Stromal cell of bone marrow (primary cell): ENCODE results near the gene OSBPL10.

ENCODE experiments used
- DNase-seq: peaks from one replicate; pipeline ENCODE4 v3.0.0-alpha.2; 2012; ENCODE audit warnings: low read depth

OSBPL10 gene

DNA sequence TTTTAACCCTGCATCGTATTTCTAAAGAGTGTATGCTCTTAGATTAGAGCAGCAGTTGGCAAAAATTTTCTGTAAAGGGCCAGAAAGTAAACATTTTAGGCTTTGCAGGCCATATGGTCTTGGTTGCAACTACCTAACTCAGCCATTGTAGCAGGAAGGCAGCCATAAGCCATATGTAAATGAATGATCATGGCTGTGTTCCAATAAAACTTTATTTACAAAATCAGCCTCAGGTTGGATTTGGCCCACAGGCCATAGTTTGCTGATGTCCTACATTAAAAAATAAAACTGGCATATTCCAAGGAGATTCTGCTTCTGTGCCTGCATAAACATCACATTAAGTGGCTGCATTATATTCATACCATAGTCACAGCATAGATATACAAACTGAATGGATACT is 313.5 kb downstream of the OSBPL10 start:
- no peak for DNase-seq

DNA sequence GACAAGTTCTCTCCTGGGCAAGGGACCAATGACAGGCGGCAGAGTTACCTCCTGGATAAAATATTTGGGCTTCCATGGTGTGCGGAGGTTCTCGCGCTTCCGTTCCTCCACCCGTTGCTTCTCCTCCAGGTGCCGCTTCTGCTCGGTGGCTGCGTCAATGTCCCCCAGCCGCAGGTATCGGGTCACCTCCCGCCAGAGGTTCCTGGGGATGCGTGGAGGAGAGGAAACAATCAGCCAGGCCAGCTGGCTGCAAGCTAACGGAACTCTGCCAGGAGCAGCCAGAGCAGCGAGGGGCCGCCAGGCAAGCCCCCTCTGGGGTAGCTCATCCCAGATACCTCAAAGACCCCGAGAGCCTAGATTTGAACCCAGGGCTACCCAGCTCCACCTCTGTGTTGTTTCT is 317.0 kb downstream of the OSBPL10 start:
- no peak for DNase-seq

DNA sequence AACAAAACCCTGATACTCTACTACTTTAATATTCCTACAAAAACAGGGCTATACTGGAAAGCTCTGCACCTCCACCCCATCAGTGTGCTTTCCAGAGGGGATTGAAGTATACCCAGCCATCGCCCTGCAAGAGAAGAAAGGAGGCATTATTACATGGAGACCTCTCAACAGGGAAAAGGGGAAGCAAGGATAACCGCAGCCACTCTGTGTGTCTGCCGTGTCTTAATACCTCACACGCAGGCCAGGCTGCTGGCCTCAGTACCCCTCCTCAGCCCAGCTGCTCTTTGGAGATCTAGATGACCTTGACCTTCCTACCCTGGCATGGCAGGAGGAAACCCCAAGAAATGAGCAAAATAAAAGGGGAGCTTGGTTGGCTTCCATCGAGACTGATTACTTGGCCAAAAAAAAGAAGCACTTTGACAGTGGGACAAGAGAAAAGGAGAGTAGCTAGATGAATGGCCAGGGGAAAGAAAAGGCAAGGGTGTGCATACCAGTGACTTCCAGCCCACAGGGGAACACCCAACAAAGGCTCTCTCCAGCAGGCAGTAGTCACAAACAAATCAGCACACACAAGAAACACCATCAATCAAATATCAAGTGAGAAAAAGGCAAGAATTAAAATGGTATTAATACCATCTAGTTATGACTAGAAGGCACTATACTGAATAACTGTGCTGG is 318.9 kb downstream of the OSBPL10 start:
- DNase-seq, result no peak

DNA sequence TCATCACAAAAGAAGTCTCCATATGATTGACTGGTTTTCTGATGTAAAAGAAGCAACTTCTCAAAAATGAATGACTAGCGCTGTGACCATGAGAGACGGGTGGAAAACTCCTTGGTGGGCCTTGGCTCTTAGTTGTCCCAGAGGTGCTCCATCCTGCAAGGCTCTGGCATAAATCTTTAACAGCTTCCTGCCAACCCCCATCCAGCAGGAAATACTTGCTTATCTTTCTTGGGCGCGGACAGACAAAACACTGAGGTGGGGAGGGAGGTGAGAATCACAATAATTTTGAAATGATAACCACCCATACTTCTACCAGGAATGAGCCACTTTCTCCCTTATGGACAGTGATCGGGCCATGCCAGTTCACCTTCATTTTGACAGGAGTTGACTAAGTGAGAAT is 319.8 kb downstream of the OSBPL10 start:
- DNase-seq, result no peak

DNA sequence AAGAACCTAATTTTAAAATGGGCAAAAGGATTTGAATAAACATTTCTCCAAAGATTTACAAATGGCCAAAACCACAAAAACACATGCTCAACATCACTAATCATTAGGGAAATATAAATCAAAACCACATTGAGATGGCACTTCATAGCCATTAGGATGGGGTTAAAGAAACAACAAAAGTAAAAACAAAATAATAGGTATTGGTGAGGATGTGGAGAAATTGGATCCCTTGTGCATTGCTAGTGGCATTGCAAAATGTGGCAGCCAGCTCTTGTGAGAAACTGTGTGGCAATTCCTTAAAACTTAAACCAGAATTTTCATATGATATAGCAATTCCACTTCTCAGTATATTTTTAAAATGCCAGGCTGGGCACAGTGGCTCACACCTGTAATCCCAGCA is 321.8 kb downstream of the OSBPL10 start:
- DNase-seq, result no peak

DNA sequence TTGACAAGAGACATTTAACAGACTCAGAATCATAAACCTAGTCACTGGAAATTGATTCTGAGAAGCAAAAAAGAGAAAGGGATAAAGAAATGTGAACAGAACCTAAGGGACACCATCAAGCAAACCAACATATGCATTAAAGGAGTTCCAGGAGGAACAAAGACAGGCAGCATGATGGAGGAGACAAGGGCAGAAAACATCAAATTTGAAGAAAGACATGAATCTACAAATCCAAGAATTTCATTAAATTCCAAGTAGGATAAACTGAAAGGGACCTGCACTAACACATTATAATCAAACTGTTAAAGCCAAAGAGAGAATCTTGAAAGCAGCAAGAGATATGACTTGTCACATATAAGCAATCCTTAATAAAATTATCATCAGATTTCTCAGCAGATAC is 326.1 kb downstream of the OSBPL10 start:
- no peak for DNase-seq

DNA sequence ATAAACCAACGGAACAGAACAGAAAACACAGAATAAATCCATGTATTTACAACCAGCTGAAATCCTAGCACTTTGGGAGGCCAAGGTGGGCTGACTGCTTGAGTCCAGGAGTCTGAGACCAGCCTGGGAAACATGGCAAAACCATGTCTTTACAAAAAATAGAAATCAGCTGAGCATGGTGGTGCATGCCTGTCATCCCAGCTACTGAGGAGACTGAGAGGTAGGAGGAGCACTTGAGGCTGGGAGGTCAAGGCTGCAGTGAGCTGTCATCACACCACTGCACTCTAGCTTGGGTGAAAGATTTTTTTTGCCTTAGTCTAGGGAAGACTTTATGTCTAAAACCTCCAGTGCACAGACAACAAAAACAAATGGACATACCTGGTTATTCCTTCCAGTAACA is 327.6 kb downstream of the OSBPL10 start:
- no peak for DNase-seq

DNA sequence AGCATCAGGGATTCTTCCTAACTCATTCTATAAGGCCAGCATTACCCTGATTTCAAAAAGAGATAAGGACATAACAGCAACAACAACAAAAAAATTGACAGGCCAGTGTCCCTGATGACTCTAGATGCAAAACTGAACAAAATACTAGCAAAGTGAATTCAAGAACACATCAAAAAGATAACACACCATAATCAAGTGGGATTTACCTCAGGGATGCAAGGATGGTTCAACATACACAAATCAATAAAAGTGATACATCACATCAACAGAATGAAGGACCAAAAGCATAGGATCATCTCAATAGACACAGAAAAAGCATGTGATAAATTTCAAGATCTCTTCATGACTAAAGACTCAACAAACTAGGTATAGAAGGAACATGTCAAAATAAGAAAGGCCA is 328.8 kb downstream of the OSBPL10 start:
- no peak for DNase-seq

DNA sequence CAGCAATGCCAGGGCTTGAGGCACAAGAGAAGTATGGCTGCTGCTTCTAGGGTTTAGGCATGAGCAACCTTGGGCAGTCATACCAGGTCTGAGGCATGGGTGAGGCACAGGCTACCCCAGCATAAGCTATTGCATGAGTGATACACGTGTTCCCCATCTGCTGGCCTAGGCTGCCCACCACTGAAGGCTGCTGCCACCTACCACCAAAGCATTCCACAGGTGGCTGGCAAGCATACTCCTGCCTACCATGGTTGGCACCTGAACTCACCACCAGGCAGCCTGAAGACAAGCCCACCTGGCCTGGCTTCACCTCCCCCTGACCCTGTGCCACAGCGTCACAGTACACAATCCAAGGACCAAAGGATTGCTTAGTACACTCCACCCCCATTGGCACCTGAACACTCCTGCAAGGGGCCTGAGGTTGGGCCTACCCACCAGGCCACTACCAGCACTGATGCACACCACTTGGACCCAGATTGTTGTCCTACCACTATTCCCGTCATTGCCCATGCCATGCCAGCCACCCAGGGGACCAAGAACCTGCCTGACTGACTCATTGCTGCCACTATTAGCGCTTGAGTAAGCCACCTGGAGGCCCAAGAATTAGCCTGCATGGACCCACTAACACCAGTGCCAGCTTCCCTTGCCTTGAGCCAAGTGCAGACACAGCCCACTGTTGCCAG is 332.6 kb downstream of the OSBPL10 start:
- no peak for DNase-seq

DNA sequence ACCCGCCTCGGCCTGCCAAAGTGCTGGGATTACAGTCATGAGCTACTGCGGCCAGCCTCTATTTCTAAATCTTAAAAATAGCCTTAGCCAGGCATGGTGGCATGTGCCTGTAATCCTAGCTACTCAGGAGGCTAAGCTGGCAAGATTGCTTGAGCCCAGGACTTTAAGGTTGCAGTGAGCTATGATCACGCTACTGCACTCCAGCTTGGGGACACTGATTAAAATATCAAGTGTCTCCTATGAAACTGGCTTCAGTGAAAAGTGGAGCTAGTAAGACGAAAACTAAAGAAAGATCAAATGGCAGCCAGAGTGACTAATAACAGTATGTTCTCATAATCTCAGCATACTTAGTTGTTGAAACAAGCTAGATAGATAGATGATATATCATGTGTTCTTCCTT is 335.8 kb downstream of the OSBPL10 start:
- no peak for DNase-seq

DNA sequence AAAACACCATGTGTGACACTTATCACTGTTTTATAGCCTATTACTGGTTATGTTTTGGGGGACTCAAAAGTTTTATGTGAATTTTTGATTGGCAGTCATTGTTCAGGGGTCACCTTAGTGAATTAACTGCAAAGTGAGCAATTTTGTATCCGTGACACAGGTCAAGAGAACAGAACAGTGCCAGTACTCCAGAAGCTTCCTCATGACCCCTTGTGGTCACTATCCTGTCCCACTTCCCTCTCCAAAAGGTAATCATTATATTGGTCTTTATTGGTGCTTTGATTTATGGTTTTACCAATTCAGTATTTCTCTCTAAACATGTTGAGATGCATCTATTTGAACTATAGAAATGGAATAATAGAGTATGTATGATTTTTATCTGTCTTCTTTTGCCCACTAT is 341.2 kb downstream of the OSBPL10 start:
- no peak for DNase-seq

DNA sequence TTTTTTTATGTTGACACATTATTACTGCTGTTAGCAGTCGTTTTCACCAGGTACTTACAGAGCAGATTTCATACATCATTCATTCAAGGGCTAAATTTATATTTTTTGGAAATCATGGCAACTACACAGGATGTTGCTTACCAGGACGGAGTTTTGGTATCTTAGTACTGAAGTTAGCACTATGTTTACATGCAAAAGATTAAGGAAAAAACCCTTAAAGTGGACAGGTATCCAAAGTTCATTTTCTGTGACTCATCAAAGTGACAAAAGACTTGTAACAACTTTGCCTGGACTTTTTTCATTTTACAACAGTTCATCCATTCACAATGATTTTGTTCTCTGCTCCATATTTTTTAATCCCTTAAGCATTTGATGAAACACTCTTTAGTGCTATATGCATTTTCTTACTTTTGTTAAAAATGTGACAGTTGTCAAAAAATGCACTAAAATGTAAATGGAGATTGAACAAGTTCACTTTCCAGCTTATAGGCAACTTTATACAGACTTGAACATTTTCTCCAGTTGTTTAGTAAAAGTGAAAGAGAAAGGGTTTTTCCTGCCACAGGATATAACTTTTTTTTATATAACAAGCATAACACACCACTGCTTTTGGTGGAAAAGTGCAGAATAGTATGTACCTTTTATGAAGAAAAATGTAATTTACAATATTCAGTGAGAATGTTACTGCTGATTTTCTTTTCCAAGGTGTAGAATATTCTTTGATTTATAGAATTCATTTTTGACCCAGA is 344.2 kb downstream of the OSBPL10 start:
- DNase-seq, result no peak

DNA sequence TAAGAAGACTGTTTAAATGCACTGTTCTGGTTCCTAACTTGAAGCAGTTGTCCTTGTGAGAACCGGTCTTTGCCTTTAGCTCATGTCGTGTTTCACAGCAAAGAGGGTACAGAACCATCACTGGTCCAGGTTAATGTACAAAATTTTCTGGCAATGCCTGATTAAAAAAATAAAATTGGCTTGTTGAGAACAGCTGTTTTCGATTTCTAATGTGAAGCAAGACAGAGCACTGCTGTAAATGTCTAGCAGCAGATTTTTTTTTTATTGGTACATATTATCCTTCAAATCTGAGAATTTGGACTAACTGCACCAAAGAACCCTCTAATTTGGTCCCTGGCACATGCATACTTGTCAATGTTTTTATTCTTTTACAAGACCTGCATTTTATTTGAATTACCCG is 345.0 kb downstream of the OSBPL10 start:
- DNase-seq, result no peak

DNA sequence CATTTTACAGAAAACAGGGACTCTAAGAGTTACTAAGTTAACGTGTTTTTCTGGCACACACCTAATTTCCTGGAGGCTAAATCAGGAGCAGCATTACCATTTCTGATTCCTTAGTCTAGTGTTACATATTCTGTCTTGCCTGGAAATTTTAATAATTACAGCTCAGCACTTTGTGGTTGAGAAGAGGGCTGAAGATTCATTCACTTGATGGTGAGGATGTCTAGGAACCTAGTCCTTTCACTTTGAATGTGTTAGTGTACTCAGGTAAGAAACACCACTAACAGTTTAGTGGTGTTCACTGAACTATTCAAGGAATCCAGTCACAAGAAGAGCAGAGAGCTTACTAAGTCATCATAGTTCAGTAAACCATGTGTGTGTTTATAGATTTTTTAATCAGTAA is 345.5 kb downstream of the OSBPL10 start:
- DNase-seq, result no peak

DNA sequence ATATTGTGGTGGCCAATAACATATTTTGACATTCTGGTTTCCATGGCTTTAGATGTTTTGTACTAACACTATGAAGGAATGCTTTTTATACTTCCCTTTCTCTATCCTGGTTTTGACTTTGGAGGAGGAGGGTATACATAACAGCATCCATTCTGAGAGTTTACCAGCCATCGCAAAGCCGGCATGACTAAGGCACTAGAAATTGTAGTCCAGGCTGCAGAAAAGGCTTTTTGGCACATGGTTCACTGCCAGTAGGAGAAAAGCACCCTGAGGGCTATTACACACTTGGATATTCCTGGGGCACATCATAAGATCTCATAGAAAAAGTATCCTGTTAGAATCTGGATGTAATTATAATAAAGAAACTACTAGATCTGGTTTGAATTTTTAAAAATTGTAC is 346.6 kb downstream of the OSBPL10 start:
- DNase-seq, result peak; percentile 53

DNA sequence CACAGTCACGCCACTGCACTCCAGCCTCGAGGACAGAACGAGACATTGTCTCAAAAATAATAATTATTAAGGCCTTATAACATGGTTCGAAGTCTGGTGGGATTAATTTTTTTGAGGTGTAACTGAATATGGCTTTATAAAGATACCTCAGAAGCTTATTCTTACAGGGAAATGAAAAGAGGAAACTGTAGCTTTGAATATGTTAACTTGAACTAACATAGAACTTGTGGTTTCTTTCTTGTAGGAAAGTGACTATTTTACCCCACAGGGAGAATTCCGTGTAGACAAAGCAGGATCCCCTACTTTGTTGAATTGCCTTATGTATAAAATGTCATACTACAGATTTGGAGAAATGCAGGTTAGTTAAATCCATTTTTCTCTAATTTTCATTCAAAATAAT is 352.0 kb downstream of the OSBPL10 start:
- no peak for DNase-seq

DNA sequence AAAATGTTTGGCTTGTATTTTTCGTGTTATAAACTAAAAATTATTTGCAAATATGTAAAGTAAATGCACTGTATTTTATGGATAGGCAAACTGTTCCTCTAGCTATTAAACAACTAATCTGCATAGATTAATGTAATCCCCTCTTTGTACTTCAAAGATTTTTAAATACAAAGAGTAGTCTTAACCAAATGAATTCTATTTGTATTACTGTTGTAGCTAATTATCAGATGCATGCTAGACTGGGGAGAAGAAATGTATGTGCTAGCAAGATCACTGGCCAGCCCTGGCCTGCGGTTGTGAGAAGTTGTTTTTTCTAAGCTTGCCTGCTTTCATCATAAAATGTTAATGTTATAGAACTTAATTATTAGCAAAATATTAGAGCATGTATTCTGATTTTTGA is 355.7 kb downstream of the OSBPL10 start:
- no peak for DNase-seq

DNA sequence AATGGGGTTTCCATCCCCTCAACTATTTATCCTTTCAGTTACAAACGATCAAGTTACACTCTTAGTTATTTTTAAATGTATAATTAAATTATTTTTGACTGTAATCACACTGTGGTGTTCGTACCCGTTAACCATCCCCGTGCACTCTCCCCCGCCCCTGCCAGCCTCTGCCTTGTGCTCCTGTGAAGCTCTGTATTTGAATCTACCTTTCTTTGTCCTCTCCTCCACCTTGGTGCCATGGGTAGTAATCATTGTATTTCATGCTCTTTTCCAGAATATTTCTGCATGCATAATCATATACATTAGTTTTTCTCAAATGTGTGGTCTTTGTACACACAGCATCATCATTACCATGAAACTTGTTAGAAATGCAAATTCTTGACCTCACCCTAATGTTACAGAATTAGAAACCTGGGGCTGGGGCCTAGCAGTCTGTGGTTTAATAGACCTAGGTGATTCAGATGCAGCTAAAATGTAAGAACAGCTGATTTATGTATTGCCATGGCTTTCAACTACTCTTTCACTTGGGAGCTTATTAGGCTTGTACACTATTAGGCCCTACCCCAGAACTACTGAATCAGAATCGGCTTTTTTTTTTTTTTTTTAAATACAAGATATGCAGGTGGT is 356.9 kb downstream of the OSBPL10 start:
- DNase-seq, result no peak

DNA sequence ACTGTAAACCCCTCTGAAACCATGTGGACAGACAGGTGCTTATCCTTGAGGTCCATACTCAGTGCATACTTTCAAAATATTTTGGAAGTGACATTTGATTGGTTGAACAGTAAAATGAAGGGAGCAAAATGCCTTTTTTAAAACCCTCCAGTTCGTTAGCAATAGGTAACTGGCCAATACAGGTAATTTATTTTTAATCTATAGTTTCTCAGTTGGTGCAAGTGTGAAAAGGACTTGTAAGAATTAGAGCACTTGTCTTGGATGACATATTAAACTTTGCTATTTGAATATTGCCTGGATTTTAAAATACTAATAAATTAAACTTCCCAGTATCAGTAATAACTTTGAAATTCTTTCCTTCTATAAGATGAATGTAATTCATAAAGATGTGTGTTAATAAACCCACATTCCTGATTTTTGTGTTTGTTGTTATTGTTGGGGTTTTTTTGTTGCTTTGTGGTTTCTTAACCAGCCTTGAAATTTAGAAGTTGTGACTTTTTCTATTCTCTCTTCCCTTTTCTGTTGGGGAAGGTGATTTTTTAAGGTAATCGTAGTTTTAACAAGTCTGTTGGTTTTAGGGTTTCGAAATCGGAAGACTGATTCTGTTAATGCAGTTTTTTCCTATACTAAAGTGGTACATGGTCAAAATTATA is 358.3 kb downstream of the OSBPL10 start:
- no peak for DNase-seq

DNA sequence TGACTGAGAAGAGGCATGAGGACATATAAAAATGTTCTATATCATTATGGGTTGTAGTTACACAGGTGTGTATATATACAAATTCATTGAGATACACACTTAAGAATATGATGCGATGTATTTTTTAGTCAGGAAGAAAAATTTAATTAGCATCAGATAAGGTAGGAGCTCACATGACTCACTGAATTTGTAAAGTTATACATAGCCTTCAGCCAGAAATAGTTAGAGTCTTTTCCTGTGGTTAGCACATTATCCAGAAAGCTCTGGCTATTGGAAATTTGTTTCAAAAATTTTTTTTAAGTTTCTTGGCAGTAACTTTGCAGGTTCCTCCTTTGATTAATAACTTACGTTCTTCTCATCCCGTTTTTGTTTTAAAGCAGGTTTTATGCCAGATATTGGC is 359.7 kb downstream of the OSBPL10 start:
- no peak for DNase-seq

DNA sequence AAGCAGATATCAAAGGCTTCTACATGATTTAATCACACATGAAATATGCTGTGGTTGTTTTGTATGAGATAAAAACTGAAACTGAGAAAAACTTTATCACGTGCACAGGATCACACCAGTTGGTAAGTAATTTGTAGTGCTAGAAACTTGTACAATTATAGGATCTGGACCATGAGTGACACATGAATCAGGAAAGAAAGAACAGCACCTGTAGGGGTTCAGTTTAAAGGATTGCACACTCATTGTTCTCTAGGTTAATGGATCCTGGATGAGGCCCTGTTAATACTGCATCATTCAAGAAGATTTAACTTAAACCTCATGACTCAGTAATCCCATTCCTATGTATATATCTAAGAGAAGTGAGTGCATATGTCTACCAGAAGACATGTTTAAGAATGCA is 360.4 kb downstream of the OSBPL10 start:
- no peak for DNase-seq

DNA sequence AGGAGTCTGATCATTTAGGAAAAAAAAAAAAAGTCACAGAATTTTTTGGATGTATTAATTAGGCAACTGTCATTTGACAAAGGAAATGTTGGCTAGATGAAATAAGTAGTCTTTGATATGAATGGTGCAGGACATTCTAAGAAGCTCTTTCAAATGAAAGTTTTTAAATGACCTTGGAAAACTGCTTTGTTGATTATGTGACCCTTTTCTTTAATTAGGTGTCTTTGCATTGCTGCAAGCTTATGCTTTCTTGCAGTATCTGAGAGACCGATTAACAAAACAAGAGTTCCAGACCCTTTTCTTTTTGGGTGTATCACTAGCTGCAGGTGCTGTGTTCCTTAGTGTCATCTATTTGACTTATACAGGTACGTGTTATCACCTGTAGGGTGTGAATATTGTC is 364.4 kb downstream of the OSBPL10 start:
- DNase-seq, result no peak
